ENCODE results near the gene WWOX.

WWOX gene

DNA sequence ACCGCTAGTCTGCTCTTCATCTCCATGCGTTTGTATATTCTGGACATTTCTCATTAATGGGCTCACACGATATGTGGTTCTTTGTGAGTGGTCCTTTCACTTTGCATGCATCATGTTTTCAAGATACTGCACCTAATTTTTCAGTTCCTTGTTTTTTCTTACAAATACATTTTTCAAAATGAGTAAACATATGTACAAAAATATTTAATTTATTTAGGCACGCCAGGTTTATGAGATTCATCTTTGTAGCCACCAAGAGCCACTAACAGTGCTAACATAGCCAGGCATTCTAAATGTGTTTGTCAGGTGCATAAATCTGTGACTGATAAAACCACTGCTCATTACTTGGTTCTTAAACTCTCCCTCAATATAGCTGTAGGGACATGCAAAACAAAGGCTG lies 375.3 kb downstream of the WWOX start:
- DNase-seq (ENCODE audit: low read depth): no peak
- no peak overlapping the region for H3K4me3 ChIP-seq (ENCODE audit: low read depth, low read length)
- TF ChIP-seq, protein P1, sequence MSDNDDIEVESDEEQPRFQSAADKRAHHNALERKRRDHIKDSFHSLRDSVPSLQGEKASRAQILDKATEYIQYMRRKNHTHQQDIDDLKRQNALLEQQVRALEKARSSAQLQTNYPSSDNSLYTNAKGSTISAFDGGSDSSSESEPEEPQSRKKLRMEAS (IDR thresholded peaks at IDR 0.05; ENCODE audit: low read depth, low read length): no peak
- TF ChIP-seq POLR2A (IDR thresholded peaks at IDR 0.05; ENCODE audit: extremely low read depth, insufficient read length) (no peak), MYC (IDR thresholded peaks at IDR 0.05; ENCODE audit: low read depth, low read length) (no peak)
- TF ChIP-seq, protein P2, sequence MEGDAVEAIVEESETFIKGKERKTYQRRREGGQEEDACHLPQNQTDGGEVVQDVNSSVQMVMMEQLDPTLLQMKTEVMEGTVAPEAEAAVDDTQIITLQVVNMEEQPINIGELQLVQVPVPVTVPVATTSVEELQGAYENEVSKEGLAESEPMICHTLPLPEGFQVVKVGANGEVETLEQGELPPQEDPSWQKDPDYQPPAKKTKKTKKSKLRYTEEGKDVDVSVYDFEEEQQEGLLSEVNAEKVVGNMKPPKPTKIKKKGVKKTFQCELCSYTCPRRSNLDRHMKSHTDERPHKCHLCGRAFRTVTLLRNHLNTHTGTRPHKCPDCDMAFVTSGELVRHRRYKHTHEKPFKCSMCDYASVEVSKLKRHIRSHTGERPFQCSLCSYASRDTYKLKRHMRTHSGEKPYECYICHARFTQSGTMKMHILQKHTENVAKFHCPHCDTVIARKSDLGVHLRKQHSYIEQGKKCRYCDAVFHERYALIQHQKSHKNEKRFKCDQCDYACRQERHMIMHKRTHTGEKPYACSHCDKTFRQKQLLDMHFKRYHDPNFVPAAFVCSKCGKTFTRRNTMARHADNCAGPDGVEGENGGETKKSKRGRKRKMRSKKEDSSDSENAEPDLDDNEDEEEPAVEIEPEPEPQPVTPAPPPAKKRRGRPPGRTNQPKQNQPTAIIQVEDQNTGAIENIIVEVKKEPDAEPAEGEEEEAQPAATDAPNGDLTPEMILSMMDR (IDR thresholded peaks at IDR 0.05; ENCODE audit: low read depth, low read length): no peak

DNA sequence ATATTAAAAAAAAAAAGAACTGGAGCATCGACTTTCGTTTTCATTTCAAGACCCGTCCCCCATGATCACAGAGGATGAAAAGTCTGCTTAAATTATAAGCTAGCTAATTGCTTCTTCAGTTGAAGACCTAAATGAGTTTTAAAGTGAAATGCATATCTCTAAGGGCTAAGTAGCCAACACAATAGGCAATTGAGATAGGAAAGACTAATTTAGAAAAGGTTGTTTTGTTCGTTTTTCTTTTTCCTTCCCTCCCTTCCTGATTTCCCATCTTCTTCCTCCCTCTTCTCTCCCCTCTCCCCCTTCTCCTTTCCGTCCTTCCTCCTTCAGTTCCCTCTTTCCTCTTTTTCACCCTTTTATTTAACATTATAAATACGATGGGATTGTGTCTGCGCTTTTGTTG lies 377.2 kb downstream of the WWOX start:
- DNase-seq (ENCODE audit: low read depth): no peak
- TF ChIP-seq, protein P1 (IDR thresholded peaks at IDR 0.05; ENCODE audit: low read depth, low read length): no peak
- TF ChIP-seq POLR2A (IDR thresholded peaks at IDR 0.05; ENCODE audit: extremely low read depth, insufficient read length): no peak
- TF ChIP-seq, protein P2 (IDR thresholded peaks at IDR 0.05; ENCODE audit: low read depth, low read length): no peak
- TF ChIP-seq MYC (IDR thresholded peaks at IDR 0.05; ENCODE audit: low read depth, low read length): no peak

DNA sequence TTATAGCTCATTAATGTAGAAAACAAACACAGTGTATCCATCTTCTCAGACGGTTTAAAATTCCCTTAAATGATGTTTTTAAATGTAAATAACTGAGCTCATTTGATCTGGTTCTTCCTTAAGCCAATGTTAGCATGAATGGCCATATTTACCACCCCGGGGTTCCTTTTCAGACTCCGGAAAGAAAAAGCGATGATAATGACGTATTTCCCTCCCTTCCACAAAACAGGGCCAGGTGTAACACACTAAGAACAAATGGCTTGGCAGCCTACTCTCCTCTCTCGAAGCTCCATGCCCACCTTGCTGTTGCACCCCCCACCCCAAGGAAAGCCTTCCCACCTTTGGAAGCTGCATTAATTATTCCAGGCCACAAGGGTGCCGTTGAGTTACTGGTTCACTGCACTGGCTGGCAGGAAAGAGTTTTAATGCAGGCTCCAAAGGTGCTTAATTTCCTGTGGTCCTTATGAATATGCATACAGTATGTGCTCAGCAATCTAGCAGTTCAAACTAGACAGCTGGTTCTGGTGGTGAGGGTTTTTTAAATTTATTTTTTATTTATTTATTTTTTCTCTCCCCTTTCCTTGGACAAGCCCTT lies 378.9 kb downstream of the WWOX start:
- no peak for DNase-seq (ENCODE audit: low read depth)
- no peak overlapping the region for H3K4me3 ChIP-seq (ENCODE audit: low read depth, low read length)
- TF ChIP-seq, protein P1 (IDR thresholded peaks at IDR 0.05; ENCODE audit: low read depth, low read length): no peak
- TF ChIP-seq, protein P2 (IDR thresholded peaks at IDR 0.05; ENCODE audit: low read depth, low read length): no peak
- TF ChIP-seq MYC (IDR thresholded peaks at IDR 0.05; ENCODE audit: low read depth, low read length): no peak
- TF ChIP-seq POLR2A (IDR thresholded peaks at IDR 0.05; ENCODE audit: extremely low read depth, insufficient read length): no peak

More for the DNA sequence above, 377.2 kb downstream of the WWOX start:
- H3K4me3 ChIP-seq (ENCODE audit: low read depth, low read length): no peak overlapping the region

DNA sequence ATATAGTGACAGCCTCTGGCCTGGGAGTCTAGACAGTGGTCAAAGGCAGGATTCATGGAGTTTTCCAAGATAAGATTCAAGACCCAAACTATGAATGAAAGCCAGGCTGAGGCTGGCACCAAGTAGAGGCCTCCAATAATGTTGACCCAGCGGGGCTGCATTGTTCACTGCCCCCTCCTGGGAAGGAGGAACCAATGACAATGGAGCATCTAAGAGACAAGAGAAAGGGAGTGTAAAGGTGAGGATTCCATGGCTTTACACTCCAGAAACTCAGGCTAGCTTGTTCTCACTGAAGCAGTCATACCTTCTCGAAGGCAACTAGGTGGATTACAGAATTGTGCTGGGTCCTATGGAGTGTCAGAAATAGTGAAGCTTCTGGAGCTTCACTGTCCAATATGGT lies 380.3 kb downstream of the WWOX start:
- TF ChIP-seq, protein P2 (IDR thresholded peaks at IDR 0.05; ENCODE audit: low read depth, low read length): no peak
- TF ChIP-seq, protein P1 (IDR thresholded peaks at IDR 0.05; ENCODE audit: low read depth, low read length): no peak
- no peak for TF ChIP-seq MYC (IDR thresholded peaks at IDR 0.05; ENCODE audit: low read depth, low read length)
- TF ChIP-seq POLR2A (IDR thresholded peaks at IDR 0.05; ENCODE audit: extremely low read depth, insufficient read length): no peak
- H3K4me3 ChIP-seq (ENCODE audit: low read depth, low read length): no peak overlapping the region
- no peak for DNase-seq (ENCODE audit: low read depth)

DNA sequence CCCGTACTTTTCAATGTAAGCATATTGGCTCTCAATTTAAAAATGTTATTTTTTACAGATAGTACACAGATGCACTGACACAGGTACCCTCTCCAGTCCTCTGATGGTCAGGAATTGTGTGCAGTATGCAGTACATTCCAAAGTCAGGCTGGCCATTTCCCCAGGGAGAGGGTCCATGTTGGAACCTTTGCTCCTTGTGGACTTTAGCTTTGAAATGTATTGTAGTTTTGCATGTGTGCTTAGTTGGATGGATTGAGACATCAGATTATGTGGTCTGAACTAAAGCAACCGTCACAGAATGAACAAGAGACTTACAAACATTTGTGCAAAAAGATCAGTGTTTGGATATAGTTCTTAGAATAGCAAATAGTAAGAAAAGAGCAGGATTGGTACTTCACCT lies 381.1 kb downstream of the WWOX start:
- TF ChIP-seq, protein P2 (IDR thresholded peaks at IDR 0.05; ENCODE audit: low read depth, low read length): no peak
- TF ChIP-seq, protein P1 (IDR thresholded peaks at IDR 0.05; ENCODE audit: low read depth, low read length): no peak
- TF ChIP-seq POLR2A (IDR thresholded peaks at IDR 0.05; ENCODE audit: extremely low read depth, insufficient read length) (no peak), MYC (IDR thresholded peaks at IDR 0.05; ENCODE audit: low read depth, low read length) (no peak)
- H3K4me3 ChIP-seq (ENCODE audit: low read depth, low read length): no peak overlapping the region
- DNase-seq (ENCODE audit: low read depth): no peak

Data from NB4 (cell line).